Raji (cell line): ENCODE results near the gene FAM163B.

Source experiments
- POLR2A ChIP-seq: IDR thresholded peaks from 2 replicates; pipeline ENCODE4 v1.6.1; 2011; ENCODE audit warnings: low read depth, low read length, control low read depth; ENCODE audit not compliant: insufficient read depth

FAM163B gene

GRCh38 chr9:133534346-133535291 is 74.6 kb downstream of the FAM163B start, which contains the start of gene ADAMTSL2:
ADAMTSL2 (plus strand) TSS chr9:133534704; CDS start chr9:133536713, 2,009 bp downstream.
- TF ChIP-seq POLR2A: no peak

- TF ChIP-seq POLR2A: no peak
These were observed 75.3 kb downstream of the FAM163B start for GRCh38 chr9:133533857-133534256.

GRCh38 chr9:133532937-133533668 is 76.1 kb downstream of the FAM163B start:
- no peak for TF ChIP-seq POLR2A

GRCh38 chr9:133531293-133531692 is 77.9 kb downstream of the FAM163B start:
- no peak for TF ChIP-seq POLR2A

- no peak for TF ChIP-seq POLR2A
These were observed 79.3 kb downstream of the FAM163B start for GRCh38 chr9:133529874-133530273.

GRCh38 chr9:133529457-133529856 is 79.7 kb downstream of the FAM163B start:
- no peak for TF ChIP-seq POLR2A

- TF ChIP-seq POLR2A: no peak
These were observed 80.3 kb downstream of the FAM163B start for GRCh38 chr9:133528876-133529241.

GRCh38 chr9:133528001-133528875 is 81.0 kb downstream of the FAM163B start:
- TF ChIP-seq POLR2A: no peak

- no peak for TF ChIP-seq POLR2A
These were observed 81.7 kb downstream of the FAM163B start for GRCh38 chr9:133527444-133527920.
